A673 (cell line): ENCODE data around the gene RGS3. TPM values are rescaled to one million over a fixed set of nuclear protein-coding genes. Genes with fewer than 3 reads are reported as not detected.
A peak's percentile ranks its signal among the peaks of the same experiment; 100 is the strongest.

Source experiments
- BruUV-seq: library from RNA; stranded (reverse); fragments of 400-500 nt; replicated peaks from 2 replicates; lab custom pipeline; 2021; lab: Mats Ljungman, UMichigan
- CTCF ChIA-PET: fragments of 300-600 bp; sonication (Branson Sonifier 250); formaldehyde crosslinking; loops from one replicate; lab custom pipeline; 2022; ENCODE audit warnings: antibody characterized with exemption; lab: Charles Lee
- POLR2A ChIA-PET: fragments of 300-600 bp; sonication (Branson Sonifier 250); formaldehyde crosslinking; loops from one replicate; lab custom pipeline; 2022; ENCODE audit warnings: antibody characterized with exemption; ENCODE audit not compliant: low non-redundant PET; lab: Charles Lee
- DNase-seq: peaks from one replicate; pipeline ENCODE4 v3.0.0-alpha.2; 2015; ENCODE audit warnings: low spot score
- H3K27ac ChIP-seq: fragments of 200-600 bp; sonication (generic); 2 replicates; pipeline ENCODE4 v1.5.1; 2016; ENCODE audit warnings: mixed run types, low read depth, mild to moderate bottlenecking, mixed read lengths, antibody characterized with exemption, low read length; ENCODE audit not compliant: poor library complexity, severe bottlenecking
- H3K27me3 ChIP-seq: fragments of 200-600 bp; sonication (generic); replicated peaks from 2 replicates; pipeline ENCODE4 v1.6.1; 2017; ENCODE audit warnings: mixed run types, low read depth, mild to moderate bottlenecking, mixed read lengths, antibody characterized with exemption, low read length; ENCODE audit not compliant: insufficient read depth, poor library complexity
- H3K36me3 ChIP-seq: fragments of 200-600 bp; sonication (generic); 2 replicates; pipeline ENCODE4 v1.6.1; 2016; ENCODE audit warnings: mixed run types, mild to moderate bottlenecking, mixed read lengths, antibody characterized with exemption, low read length; ENCODE audit not compliant: insufficient read depth, poor library complexity, severe bottlenecking
- H3K4me1 ChIP-seq: fragments of 200-600 bp; sonication (generic); 2 replicates; pipeline ENCODE4 v1.6.1; 2017; ENCODE audit warnings: mixed run types, mild to moderate bottlenecking, mixed read lengths, antibody characterized with exemption, low read length; ENCODE audit not compliant: insufficient read depth, poor library complexity, severe bottlenecking
- H3K4me3 ChIP-seq: fragments of 200-600 bp; sonication (generic); 2 replicates; pipeline ENCODE4 v1.5.1; 2016; ENCODE audit warnings: low read depth, mixed run types, mild to moderate bottlenecking, mixed read lengths, low read length; ENCODE audit not compliant: poor library complexity, severe bottlenecking
- H3K9me3 ChIP-seq: fragments of 200-600 bp; sonication (generic); 2 replicates; pipeline ENCODE4 v1.6.1; 2016; ENCODE audit warnings: mixed run types, low read depth, mild to moderate bottlenecking, mixed read lengths, antibody characterized with exemption, low read length; ENCODE audit not compliant: poor library complexity, severe bottlenecking
- CTCF ChIP-seq: fragments of 300-800, 200-600 bp; sonication (generic); conservative IDR thresholded peaks from 2 replicates; pipeline ENCODE4 v1.5.1; 2017; ENCODE audit warnings: low read depth, mild to moderate bottlenecking, antibody characterized with exemption, low read length, moderate library complexity, mixed read lengths
- EZH2 ChIP-seq: fragments of 200-600 bp; sonication (generic); IDR thresholded peaks from 2 replicates; pipeline ENCODE4 v1.6.1; 2017; ENCODE audit warnings: borderline replicate concordance, low read depth, mild to moderate bottlenecking, mixed read lengths, antibody characterized with exemption, low read length; ENCODE audit not compliant: poor library complexity, severe bottlenecking
- intact Hi-C: fragments of 100-400 bp; cut with micrococcal nuclease; formaldehyde crosslinking; loops from one replicate; pipeline ENCODE4 v1.10.0; 2022; ENCODE audit not compliant: unreplicated experiment
- total RNA-seq: library from RNA; stranded (reverse); gene quantifications from 2 replicates; pipeline ENCODE4 v1.2.3, GENCODE V29; 2021

RGS3 gene
- total RNA-seq, 1 experiment from 2014 or later = 19.2 TPM

GRCh38 chr9:113622600-113623400 lies 159.3 kb downstream of the RGS3 start:
- intact Hi-C loops = no loop called here
- Histone ChIP-seq H3K27me3 (no peaks in the 10 kb centered on the region), H3K36me3 (no peaks in the 10 kb centered on the region), H3K4me3 (no peak overlapping the region), H3K4me1 (peaks cover 49% of the 10 kb centered on the region), H3K27ac (no peak overlapping the region), H3K9me3 (no peaks in the 10 kb centered on the region)
- CTCF ChIA-PET = no interaction called here
- no TSS peak for BruUV-seq
- TF ChIP-seq EZH2 (no peak), CTCF (no peak)
- peak; percentile 64 for DNase-seq
- POLR2A ChIA-PET = no interaction called here

- POLR2A ChIA-PET = no interaction called here
- no peak overlapping the region for H3K27ac ChIP-seq
- TF ChIP-seq EZH2 = no peak
- no peak for TF ChIP-seq CTCF
- H3K36me3 ChIP-seq = no peaks in the 10 kb centered on the region
- peaks cover 38% of the 10 kb centered on the region for H3K4me1 ChIP-seq
- intact Hi-C loops = no loop called here
- H3K27me3 ChIP-seq = no peaks in the 10 kb centered on the region
- no TSS peak for BruUV-seq
- H3K9me3 ChIP-seq = no peaks in the 10 kb centered on the region
- no peak overlapping the region for H3K4me3 ChIP-seq
- DNase-seq = no peak
- CTCF ChIA-PET = no interaction called here
These were observed 160.4 kb downstream of the RGS3 start for GRCh38 chr9:113623851-113624485.

- intact Hi-C loops = no loop called here
- no peaks in the 10 kb centered on the region for H3K36me3 ChIP-seq
- POLR2A ChIA-PET = no interaction called here
- H3K4me3 ChIP-seq = no peak overlapping the region
- peaks cover 30% of the 10 kb centered on the region for H3K4me1 ChIP-seq
- H3K27me3 ChIP-seq = no peaks in the 10 kb centered on the region
- CTCF ChIA-PET = no interaction called here
- H3K9me3 ChIP-seq = no peaks in the 10 kb centered on the region
- H3K27ac ChIP-seq = no peak overlapping the region
- BruUV-seq = no TSS peak
- no peak for DNase-seq
- TF ChIP-seq CTCF (no peak), EZH2 (no peak)
These were observed 161.2 kb downstream of the RGS3 start for GRCh38 chr9:113624721-113625120.
